GM12865 (cell line): ENCODE measurements around the gene GNAS-AS1.

Experiments
- DNase-seq: peaks from one replicate; pipeline ENCODE4 v3.0.0; 2010; ENCODE audit warnings: low read depth
- H3K4me3 ChIP-seq: 2 replicates; pipeline ENCODE4 v1.5.1; 2011; ENCODE audit warnings: mild to moderate bottlenecking, low read depth, low read length, control low read depth
- CTCF ChIP-seq: IDR thresholded peaks from 2 replicates; pipeline ENCODE4 v1.5.1; 2011; ENCODE audit warnings: low read length, control low read depth, low read depth, inconsistent platforms; ENCODE audit not compliant: insufficient read depth; ENCODE audit errors: missing control alignments

The GNAS-AS1 gene

GRCh38 chr20:58813369-58813768, 37.3 kb downstream of the GNAS-AS1 start:
- no peak overlapping the region for H3K4me3 ChIP-seq
- no peak for TF ChIP-seq CTCF
- DNase-seq = no peak

- DNase-seq = no peak
- no peak overlapping the region for H3K4me3 ChIP-seq
- no peak for TF ChIP-seq CTCF
These were observed 39.4 kb downstream of the GNAS-AS1 start for GRCh38 chr20:58811334-58811733.

GRCh38 chr20:58810879-58811250, 39.8 kb downstream of the GNAS-AS1 start:
- TF ChIP-seq CTCF = no peak
- no peak for DNase-seq
- no peak overlapping the region for H3K4me3 ChIP-seq

GRCh38 chr20:58810116-58810878, 40.4 kb downstream of the GNAS-AS1 start:
- H3K4me3 ChIP-seq = no peak overlapping the region
- TF ChIP-seq CTCF = no peak
- DNase-seq = no peak

- no peak for DNase-seq
- no peak overlapping the region for H3K4me3 ChIP-seq
- no peak for TF ChIP-seq CTCF
These were observed 42.2 kb downstream of the GNAS-AS1 start for GRCh38 chr20:58808271-58809046.

GRCh38 chr20:58807801-58808200, 42.9 kb downstream of the GNAS-AS1 start:
- no peak overlapping the region for H3K4me3 ChIP-seq
- no peak for TF ChIP-seq CTCF
- no peak for DNase-seq
